IPS-NIHi7 (cell line): Measurements from ENCODE around the gene BLVRB.

Experiments used
- DNase-seq: peaks from one replicate; pipeline ENCODE4 v3.0.0; 2012; ENCODE audit warnings: mixed read lengths; ENCODE audit errors: extremely low spot score

The BLVRB gene

GRCh38 chr19:40403262-40403984, 62.1 kb downstream of the BLVRB start:
- peak; percentile 97 for DNase-seq

GRCh38 chr19:40400559-40400958, 65.0 kb downstream of the BLVRB start:
- DNase-seq: no peak

DNA sequence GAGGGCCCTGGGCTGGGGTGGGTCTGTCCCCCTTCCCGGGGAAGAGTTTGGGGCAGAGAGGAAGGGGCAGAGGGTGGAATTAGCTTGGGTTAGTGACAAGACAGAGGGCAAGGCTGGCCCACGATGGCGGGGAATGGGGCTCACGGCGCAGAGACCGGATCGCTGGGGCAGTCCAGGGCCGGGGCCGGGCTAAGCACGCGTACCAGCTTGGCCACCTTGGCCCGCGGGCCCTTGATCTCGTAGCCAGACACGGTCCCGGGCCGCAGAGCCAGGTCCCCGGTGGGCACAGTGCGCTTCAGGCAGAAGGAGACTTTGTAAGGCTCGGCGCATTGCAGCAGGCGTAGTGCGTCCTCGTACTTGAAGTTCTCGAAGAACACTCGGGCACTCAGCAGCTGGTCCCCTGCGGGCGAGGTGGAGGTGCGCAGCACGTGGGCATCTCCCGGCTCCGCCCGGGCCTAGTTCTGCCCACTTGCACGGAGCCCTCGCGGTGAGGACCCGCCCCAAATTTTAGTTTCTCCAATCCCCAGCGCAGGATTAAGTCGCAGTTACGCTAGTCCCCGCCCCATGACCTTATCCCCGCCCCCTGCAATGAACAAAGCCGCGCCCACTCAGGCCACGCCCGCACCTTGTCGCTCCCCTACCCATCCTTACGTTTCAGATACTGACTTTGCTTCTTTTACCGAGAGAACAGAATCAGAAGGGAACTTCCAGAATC, 67.0 kb downstream of the BLVRB start:
- peak; percentile 94 for DNase-seq
